CD4-positive, alpha-beta T cell treated with Interleukin-15 for 1 hour (primary cell): ENCODE data around the gene CHMP4B.
"Not testable (repeated sequence)": the region's sequence is repeated elsewhere in the genome, so short reads cannot be mapped to it uniquely, and the experiment has no call there.

ENCODE experiments used
- DNase-seq: peaks from one replicate; pipeline ENCODE4 v3.0.0-alpha.2; 2020

Gene CHMP4B

DNA sequence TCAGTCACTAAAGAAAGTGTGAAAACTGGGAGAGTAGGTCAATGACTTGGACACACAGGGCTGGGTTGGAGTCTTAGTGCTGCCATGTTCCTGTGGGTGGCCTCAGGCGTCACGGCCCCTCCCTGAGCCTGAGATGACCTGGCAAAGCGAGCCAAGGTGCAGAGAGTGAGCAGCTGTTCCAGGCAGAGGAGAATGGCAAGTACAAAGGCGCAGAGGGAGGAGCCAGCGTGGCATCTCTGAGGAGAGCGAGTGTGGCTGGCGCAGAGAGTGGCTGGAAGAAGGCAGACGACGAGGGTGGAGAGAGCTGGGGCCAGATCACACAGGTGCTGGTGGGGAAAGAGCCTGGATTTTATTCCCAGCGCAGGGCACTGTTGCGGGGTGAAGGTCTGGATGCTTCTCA is 20.6 kb upstream of the CHMP4B start:
- no peak for DNase-seq

DNA sequence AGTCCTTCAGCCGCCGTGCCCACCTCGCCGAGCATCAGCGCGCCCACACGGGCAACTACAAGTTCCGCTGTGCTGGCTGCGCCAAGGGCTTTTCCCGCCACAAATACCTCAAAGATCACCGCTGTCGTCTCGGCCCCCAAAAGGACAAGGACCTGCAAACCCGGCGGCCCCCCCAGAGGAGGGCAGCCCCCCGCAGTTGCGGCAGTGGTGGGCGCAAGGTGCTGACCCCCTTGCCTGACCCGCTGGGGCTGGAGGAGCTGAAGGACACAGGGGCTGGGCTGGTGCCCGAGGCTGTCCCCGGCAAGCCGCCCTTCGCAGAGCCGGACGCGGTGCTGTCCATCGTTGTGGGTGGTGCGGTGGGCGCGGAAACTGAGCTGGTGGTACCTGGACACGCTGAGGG is 20.1 kb upstream of the CHMP4B start:
- no peak for DNase-seq

DNA sequence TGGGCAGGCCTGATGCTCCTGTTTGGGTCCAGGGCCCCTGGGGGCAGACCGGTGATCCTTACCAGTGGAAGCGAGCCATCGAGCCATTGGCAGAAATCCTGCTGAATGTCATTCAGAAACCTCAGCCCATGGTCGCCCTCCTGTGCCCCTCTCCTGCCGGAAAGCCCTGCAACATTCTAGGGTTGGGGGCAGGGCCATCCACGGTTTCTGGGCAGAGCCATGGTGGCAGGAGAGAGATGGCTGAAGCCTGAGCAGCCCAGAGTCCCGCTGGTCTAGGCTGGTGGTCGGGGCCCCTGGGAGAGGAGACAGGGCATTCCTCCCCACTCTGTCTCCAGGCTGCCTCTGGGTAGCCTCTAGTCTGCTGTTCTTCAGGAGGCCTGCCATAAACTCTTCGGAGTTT is 19.6 kb upstream of the CHMP4B start:
- DNase-seq, result no peak

DNA sequence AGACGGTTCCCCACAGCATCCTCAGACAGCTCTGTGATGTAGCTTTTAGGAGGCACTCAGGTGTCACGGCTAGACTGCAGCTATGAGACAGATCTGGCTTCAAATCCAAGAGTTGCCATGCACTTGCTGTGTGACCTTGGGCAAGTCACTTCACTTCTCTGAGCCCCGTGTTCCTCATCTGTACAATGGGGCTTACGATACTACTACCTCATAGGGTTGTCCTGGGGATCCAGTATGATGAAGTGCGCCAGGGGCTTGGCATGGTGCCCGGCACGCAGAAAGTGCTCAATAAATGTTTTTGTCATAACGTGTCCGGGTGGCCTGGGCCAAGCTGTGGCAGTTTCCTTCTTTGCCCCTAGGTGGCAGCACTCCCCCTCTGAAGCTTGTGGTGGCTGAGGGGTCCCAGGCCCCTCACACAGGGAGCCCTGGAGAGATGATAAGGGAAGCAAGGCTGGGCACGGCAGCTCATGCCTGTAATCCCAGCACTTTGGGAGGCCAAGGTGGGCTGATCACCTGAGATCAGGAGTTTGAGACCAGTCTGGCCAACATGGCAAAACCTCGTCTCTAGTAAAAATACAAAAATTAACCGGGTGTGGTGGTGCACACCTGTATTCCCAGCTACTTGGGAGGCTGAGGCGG is 19.1 kb upstream of the CHMP4B start:
- DNase-seq, result peak; percentile 31

DNA sequence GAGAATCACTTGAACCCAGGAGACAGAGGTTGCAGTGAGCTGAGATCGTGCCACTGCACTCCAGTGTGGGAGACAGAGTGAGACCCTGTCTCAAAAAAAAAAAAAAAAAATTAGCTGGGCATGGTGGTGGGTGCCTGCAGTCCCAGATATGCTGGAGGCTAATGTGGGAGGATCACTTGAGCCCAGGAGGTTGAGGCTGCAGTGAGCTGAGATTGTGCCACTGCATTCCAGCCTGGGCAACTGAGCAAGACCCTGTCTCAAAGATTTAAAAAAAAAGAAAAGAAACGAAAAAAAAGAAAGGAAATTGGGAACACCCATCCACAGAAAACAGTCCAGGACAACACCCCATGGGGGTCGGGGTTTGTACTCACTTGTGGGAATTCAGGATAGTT is 18.6 kb upstream of the CHMP4B start:
- DNase-seq, result not testable (repeated sequence)

DNA sequence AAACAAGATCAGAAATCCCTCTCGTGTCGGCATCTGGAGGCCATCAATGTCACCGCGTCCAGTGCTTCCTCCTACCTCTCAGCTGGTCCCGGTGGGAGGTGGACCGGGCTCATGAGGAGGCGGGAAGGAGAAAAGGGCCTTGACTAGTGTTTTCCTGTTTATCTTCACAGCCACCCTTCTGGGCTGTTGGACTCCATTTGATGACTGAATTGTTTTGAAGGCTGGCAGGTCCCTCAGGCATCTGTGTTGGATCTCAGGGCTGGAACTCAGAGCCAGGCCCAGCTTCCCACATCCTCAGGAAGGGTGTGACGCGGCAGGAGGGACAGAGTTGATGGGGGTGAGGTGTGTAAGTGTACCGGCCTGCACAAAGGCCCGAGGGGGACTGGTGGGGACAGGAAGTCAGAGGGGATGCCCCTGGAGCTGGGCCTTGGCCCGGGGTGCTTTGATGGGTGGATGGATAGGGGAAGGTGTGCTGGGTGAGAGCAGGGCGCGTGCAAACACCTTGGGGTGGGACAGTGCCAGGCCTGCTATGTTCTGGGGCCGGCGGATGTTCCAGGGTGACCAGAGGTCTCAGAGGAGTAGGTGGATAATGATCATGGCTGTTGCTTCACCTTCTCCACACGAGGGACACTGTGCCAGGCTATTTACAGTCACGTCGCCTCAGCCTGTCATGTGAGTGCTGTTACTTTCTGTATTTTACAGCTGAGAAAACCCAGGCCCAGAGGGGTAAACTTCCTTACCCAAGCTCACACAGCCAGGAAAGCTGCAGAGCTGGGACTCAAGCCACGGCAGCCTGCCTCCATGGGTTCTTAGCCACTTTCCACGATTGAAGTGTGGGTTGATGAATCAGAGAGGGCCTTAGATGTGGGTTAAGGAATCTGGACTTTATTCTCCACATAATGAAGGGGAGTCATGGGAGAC is 17.9 kb upstream of the CHMP4B start:
- DNase-seq, result no peak

DNA sequence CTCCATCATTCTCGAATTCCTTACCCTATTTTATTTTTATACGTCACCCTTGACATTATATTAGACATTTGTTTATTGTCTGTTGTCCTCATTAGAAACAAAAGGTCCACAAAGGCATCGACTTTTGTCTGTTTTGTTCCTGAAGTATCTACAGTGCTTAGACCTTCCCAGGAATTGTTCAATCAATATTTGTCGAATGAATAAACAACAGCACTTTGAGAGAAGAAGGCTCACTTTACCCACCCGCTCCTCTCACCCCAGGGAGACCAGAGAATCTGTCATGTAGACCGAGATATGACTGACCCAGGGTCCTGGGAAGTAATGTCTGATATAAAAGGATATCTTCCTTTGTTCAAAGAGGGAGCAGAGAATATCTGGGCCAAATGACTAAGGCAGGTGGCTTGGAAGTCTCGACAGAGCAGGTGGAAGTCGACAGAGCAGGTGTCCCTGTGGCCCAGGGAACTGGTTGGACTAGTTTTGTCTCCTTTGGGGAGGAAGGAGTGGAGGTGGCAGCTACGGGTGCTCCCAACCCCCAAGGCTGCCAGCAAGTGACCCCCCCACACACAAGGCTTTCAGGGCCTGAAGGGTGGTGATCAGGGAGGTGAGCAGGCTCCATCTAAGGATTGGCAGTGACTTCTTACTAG is 14.8 kb upstream of the CHMP4B start:
- DNase-seq, result no peak

DNA sequence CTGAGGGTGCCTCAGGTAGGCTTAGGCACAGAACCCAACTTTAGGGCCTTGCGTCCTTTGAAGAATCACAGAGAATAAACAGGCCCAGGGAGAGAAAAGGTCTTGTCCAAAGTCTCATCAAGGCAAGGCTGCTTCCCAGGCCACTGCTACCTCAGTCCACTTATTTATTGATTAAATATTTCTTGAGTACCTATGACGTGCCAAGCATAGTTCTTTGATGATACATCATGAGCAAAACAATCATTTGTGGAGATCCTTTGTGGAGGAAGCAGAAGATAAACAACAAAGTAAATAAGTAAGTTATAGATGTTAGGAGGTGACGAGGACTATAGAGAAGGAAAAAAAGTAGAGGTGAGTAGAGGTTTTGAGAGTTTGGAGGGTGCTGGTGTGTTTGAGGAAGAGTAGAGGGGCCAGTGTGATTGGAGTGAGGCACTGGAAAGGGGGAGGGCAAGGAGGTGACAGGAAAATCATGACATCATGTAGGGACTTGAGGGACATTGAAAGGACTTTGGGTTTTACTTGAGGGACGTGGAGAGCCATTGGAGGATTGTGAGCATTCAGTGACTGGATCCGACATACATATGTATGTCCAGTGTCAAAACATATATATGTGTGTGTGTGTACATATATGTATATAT is 14.1 kb upstream of the CHMP4B start:
- DNase-seq, result no peak

DNA sequence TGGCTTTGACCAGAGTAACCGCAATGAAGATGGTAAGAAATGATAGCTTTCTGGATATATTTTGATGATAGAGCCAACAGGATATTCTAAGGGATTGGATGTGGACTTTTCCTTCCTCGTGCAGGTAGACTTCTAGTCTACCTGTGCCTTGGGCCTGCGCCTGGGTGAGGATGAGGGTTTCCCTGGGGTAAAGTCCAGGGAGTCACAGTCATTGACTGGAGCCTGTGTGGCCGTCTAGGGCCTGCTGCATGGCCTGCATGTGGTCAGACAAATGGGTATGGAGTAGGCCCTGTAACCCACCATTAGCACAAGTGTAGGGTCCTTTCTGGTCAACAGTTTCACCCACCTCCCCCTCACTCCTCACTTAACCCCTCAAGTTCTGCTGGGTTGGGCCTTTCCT is 12.7 kb upstream of the CHMP4B start:
- DNase-seq, result no peak

DNA sequence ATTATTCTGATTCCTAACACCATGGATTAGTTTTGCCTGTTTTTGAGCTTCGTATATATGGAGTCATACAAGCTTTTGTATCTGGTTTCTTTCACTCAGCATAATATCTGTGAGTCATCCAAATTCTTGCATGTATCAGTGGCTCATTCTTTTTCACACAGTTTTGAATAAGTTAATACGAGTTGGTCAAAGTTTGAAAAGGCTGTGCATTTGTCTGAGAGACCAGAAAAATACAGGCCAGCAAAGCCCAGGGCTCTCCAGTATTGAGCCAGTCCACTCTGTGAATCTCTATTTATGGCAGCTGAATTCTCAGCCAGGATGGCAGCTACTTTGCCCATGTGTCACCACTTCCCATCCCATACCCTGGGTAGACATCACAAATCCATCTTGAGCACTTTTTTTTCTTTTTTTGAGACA is 7.2 kb upstream of the CHMP4B start:
- DNase-seq, result no peak

DNA sequence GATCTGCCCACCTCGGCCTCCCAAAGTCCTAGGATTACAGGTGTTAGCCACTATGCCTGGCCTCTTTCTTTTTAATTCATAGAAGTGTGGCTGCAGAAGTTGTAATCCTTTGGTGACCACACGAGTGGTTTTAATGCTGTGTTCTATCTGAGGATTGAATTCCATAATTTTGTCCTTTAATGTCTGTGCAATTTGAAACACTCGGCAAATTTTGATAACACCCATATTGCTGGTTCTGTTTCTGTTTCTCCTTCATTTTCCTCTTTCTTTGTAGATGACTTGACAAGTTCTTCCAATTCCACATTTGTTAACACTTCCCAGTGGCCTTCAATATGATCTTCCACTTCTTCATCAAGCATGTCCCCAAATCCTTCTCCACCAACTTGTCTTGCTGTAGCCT is 2.8 kb upstream of the CHMP4B start:
- DNase-seq, result no peak

DNA sequence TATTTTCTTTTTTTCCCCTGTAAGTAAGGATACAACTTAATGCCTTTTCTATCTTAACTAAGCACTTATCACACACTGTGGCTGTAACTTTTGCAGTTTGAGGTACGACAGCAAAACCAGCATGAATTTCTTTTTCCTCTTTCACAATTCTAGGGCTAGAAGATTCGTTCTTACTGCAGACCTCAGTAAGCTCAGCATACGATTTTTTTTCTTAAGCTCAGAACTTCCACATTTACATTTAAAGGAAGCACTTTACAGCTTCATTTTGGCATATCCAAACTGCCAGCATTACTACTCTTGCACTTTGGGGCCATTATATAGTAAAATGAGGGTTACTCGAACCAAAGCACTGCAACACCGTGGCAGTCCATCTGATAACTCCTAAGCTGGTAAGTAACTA is 889 bp upstream of the CHMP4B start:
- DNase-seq, result no peak

DNA sequence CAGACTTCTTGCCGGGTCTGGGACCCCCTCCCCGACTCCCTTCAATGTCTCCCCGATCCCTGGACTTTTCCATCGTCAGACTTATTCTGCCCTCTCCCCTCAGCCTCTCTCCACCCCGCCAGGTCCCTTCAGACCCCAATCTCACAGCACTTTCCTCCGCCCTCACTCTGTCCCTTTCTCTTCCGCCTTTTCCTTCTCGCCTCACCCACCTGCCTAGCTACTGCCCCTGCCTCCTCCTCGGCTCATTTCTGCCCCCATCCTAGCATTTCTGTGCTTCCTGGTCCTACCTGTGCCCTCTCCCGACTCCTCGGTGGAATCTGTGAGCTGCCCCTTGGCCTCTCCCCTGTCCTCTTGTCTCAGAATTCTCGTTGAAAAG is 616 bp downstream of the CHMP4B start:
- DNase-seq, result no peak

DNA sequence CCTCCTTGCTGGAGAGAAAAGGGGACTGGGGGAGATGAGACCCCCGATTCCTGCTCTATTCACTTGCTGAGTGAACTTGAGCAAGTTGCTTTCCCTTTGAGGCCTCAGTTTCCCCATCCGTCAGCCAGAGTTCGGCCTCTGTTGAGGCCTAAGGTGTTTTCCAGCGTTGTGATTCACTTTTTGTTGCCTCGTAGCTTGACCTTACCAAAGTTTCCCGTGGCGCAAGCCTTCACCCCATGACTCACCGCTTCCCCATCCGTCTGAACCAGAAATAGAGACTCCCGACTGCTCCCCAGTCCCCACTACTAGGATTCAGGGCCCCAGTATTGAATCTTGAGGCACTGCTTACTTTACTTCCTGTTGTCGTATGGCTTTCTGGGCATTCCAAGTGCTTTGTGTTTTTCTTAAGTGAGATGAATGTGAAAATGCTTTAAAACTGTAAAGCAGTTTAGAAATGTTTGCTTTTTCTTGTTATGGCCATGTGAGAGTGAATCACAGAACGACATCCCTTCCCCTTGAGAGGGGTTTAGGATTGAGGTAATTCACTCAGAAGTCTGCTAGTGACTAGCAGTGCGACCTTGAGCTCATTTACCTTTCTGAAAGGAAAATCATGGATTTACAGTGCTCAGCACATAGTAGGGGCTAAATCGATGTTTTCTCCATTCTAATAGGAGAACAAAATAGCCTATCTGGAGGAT is 1.2 kb downstream of the CHMP4B start:
- peak; percentile 79 for DNase-seq

DNA sequence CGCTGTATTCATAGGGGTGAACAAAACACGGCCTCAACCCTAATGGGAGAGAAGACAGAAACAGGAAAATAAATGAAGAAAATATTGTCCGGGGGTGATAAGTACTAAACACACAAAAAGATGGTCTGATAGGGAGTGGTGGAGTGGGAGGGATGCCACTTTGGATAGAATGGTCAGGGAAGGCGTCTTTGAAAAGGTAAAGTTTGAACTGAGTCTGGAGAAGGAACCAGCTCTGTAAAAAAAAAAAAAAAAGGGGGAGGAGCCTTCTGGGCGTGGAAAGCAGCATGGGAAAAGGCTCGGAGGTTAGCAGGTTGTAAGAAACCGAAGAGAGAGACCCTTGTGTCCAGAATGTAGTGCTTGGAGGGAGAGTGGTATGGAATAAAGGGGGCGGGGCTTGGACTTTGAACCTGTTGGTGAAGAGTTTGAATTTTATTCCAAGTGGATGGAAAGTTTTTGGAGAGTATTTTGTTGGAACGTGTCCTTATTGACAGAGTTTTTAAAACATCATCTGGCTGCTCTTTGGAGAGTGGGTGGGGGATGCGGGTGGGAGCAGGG is 1.8 kb downstream of the CHMP4B start:
- no peak for DNase-seq

DNA sequence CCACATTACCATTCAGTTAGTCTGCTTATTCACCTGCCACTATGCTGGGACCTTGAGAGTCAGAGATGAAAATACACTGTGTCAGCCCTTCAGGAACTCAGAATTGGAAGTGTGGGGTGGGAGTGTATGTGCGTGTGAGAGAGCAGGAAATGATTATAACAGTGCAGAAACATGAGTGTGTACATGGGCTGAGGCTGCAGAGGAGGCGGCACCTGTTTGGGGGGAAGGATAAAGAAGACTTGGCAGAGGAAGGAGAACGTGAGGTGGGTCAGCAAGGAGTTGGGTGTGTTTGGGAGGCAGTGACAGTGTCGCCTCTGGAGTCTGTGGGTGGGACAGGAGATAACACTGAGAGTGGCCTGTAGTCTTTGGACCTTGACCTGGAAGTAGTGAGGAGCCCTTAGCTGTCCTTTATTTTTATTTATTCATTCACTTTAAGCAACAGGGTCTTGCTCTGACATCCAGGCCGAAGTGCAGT is 3.1 kb downstream of the CHMP4B start:
- DNase-seq, result no peak

DNA sequence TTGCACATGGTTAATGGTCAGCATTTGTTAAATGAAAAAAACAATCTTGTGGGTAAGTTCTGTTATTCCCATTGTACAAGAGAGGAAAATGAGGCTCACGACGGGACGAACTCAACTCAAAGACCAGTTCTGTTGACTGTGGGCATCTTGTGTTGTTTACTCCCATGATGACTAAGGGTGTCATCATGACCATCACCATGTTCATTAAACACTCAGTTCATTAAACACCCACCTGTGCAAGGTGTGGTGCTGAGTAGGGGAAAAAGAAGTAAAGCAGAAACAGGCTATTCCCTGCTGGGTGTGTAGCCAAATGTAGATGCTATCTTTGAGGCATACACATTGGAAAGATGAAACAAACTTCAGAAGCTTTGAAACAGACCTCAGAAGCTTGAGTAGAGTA is 4.5 kb downstream of the CHMP4B start:
- DNase-seq, result no peak

DNA sequence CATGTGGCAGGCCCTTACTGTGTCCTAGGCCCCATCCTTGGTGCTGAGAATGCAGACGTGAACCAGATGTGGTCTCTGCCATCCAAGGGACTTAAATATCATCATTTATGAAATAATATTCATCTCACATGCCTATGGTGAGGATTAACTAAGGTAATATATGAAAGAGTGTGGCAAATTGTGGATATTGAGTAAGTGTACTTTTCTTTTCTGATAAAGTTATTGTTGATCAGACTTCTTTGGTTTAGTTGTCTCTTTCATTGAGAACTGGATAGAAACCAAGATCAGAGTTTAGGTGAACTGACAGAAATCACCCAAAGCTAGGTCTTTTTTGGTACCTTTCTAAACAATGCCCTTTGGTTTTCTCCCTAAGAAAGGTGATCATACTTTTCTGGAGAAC is 5.0 kb downstream of the CHMP4B start:
- DNase-seq, result no peak

DNA sequence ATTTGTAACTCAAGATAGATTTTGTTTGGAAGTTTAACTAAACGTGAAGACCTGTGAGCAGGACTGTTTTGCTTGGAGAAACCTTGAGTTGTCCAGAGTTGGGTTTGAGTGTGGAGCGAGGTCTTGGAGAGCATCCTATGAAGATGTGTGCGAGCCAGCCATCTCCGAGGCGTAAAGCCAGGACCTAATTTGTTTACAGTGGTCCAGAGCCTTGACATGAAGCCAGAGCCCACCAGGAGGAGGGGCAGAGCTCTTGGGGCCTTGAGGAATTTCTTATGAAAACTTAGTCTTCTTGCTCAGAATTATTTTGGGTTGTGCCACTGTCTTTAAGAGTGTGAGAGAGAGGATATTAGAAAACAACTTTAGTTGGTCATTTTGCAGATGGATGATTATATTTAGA is 6.3 kb downstream of the CHMP4B start:
- DNase-seq, result no peak

DNA sequence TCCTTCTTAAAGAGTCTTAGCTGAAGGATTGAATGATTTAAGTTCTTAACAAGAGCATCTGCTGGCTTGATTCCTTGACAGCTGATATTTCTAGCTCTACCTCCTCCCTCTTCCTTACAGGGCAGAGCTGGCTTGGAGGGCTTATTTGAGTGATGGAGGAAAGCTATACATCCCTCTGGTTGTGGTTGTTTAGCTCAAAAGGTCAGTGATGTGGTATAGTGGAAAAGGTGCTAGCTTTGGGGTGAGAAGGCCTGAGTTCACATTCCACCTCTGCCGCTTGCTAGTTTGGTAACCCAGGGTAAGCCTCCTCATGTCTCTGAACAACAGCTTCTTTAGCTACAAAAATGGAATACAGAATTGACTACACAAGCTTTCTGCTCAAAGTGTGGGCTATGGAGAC is 8.3 kb downstream of the CHMP4B start:
- DNase-seq, result no peak

DNA sequence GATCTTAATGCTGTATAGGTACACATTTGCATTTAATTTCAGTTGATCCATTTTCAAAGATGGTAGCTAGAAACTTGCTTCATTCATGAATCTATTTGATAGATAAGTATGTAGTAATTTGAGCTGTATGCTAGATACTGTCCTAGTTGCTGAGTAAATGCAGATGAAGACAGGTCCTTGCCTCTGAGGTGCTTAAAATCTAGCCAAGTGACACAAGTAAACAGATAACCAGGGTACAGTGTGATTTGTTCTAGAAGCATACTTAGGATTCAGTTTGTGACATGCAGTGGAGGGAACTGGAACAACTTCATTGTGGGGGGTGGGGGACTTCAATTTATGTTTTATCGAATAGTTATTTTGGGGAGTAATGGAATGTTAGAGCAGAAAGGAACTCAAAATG is 9.2 kb downstream of the CHMP4B start:
- no peak for DNase-seq

DNA sequence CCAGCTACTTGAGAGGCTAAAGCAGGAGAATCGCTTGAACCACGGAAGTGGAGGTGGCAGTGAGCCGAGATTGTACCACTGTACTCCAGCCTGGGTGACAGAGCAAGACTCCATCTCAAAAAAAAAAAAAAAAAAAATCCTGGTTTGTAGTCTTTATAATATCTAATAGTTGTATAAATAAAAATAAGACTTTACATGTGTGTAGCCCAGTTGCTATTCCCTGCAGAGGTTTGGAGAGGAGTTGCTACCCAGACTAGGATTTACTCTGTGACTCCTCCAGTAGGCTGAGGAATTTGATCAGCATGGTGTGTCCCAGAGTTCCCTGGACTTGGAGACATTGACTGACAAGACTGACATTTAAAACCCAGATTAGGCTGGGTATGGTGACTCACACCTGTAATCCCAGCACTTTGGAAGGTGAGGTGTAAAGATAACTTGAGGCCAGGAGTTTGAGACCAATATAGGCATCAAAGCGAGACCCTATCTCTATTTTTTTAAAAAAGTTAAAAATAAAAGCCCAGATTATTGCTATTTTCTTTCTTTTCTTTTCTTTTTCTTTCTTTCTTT is 10.2 kb downstream of the CHMP4B start:
- no peak for DNase-seq
